HG03045 (cell line): ENCODE data around the gene B3GALT6.

ENCODE experiments used
- ATAC-seq: cut with Tn5 transposase; IDR thresholded peaks from one replicate; pipeline ENCODE4 v1.9.1; 2021; ENCODE audit warnings: mild to moderate bottlenecking, moderate library complexity; ENCODE audit not compliant: unreplicated experiment

B3GALT6 gene

DNA sequence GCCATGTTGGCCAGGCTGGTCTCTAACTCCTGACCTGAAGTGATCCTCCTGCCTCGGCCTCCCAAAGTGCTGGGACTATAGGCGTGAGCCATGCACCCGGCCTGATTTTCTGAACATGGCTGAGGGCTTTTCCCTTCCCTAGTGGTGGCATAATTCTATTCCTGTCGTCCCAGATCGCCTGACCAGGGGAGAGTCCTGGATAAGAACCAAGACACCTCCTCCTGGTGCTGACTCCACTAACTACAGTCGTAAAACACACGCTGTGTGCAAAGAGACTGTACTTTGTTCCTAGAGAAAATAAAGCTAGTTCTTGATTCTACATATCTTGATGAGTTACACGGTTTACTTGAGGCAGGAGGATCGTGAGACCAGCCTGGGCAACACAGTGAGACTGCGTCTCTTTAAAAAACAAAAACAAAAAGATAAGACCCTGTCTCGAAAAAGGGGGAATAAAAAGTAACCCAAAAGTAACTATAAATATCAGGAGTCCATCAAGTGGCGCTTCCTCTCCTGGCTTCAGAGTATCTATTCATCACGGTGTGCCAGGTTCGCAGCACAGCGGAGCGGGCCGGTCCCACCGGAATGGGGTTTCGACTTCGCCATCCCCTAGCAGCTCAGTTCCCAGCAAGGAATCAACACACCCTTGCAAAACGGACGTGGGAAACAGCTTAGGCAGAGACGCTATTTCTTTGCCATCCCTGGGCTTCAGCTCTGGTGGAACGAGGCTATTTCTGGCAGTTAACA is 1.2 kb upstream of the B3GALT6 start:
- ATAC-seq: no peak

- peak; percentile 89 for ATAC-seq
Measured at GRCh38 chr1:1231400-1232207, 433 bp upstream of the B3GALT6 start, which contains the start of gene SDF4. TSS of gene SDF4 (minus strand) at chr1:1232001. CDS start at chr1:1228772, 3,229 bp downstream.

DNA sequence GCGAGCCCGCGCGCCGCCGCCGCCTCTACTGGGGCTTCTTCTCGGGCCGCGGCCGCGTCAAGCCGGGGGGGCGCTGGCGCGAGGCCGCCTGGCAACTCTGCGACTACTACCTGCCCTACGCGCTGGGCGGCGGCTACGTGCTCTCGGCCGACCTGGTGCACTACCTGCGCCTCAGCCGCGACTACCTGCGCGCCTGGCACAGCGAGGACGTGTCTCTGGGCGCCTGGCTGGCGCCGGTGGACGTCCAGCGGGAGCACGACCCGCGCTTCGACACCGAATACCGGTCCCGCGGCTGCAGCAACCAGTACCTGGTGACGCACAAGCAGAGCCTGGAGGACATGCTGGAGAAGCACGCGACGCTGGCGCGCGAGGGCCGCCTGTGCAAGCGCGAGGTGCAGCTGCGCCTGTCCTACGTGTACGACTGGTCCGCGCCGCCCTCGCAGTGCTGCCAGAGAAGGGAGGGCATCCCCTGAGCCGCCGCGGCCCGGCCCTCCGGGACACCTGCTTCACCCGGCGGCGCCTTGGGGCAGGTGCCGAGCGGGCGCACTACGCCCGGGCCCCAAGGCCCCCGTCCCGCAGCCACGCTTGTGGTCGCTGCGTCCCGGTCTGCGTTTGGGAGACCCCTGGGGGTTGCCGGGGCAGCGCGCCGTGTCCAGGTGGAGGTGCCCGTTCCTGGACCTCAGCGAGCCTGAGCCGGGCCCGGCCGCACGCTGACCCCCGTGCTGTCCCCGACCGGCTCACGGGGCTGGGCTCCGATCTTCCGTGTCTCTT is 944 bp downstream of the B3GALT6 start:
- ATAC-seq: no peak

GRCh38 chr1:1233567-1233892 is 1.5 kb downstream of the B3GALT6 start:
- no peak for ATAC-seq

- no peak for ATAC-seq
Measured at GRCh38 chr1:1234180-1234808, 2.3 kb downstream of the B3GALT6 start.

DNA sequence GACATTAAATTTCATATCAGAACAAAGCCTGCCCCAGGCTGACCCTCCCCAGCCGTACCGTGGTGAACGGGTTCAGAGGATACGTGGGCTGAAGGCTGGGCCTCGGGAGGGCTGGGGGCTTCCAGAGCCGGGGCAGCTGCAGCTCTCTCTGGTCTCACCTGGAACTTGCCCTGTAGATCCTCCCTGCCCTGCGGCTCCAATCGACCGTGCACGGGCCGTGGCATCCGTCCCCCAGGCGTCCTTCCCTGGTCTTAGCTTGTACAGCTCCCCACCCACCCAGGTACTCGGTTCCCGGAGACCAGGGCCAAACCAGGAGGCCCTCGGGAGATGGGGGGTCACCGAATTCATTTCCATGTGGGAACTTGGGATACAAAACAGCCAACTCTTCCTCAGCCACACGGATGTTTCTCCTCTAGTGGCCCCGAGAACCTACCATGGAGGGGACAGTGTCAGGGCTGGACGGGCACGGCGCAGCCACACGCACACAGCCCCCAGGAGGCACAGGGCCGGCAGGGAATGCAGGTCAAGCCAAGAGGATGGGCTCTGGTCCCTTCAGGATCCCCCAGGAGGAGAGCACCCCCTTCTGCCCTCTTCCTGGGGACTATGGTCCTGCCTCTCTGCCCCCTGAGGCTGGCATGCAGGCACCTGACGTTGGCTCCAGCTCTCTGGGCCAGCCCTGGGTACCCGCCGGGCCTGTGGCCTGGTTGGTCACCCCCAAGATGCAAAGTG is 3.1 kb downstream of the B3GALT6 start:
- no peak for ATAC-seq

- no peak for ATAC-seq
Measured at GRCh38 chr1:1236176-1236763, 4.2 kb downstream of the B3GALT6 start.

GRCh38 chr1:1236945-1237873 is 5.2 kb downstream of the B3GALT6 start:
- ATAC-seq: no peak

DNA sequence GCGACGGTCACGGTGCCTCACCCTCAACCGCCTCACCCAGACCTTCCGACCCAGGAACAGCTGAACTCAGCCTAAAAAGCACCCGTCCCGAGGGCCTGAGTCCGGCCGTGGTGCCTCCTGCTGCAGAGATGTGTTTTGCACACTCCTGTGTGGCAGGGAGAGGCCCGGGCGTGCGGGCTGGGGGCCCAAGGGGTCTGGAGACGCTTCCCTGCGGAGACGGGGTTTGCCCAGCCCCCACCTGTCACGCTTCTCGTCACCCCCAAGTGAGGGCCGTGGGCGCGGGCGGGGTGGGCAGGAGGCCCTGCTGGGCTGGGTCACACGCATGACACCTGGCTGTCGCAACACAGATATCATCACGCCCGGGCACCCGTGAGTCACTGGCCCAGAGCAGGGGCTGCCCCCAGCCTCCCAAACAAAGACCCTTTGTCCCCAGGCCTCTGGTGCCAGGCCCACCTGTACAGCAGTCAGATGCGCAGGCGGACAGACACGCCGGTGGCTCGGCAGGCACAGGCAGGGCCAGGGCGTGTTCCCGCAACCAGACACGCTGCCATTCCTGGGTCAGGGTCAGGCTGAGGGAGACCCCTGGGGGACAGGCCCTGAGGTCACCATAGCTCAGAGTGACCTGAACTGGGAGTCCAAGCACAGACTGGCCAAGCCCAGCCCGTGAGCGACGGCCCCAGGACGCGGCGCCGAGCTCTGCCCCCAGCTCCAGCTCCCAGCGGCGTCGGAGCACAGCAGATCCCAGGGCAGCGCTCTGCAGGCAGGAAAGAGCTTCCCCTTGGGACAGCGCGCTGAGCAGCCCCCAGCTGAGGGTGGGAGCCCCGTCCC is 6.1 kb downstream of the B3GALT6 start:
- ATAC-seq: no peak

DNA sequence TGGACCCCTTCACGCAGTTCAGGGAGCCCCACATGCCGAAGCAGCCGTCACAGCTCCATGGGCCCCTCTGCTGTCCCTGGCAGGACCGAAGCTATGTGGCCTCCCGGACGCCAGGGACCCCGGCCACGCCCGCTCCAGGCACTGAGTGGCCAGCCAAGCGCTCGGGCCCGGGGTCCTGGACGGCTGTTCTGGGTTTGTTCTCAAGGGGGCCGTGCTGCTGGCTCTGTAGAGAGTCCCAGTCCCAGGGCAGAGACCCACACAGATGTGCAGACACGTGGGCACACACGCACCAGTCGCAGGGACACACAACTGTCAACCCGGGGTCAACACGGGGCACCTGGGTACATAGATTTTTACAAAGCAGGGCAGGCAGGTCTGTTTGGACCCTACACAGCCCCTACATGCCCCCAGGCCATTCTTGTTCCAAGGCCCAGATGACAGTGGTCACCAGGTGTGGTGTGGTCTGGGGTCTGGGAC is 6.7 kb downstream of the B3GALT6 start:
- no peak for ATAC-seq

DNA sequence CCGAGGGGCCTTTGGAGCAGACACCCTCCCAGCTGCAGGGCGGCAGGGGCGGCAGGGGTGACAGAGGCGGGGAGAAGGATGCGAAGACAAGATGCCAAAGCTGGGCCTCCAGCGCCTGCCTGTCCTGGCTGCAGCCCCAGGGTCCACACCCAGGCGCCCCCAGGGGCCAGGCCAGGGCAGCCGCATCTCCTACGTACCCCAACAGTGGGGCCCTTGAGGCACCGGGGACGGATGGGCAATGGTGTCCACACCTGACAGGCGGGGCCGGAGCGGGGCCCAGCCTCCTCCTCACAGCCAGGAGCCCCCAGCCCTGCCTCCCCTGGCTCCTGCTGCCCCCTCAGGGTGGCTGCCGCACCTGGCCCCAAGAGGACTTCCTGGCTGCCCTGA is 7.2 kb downstream of the B3GALT6 start:
- ATAC-seq: no peak

DNA sequence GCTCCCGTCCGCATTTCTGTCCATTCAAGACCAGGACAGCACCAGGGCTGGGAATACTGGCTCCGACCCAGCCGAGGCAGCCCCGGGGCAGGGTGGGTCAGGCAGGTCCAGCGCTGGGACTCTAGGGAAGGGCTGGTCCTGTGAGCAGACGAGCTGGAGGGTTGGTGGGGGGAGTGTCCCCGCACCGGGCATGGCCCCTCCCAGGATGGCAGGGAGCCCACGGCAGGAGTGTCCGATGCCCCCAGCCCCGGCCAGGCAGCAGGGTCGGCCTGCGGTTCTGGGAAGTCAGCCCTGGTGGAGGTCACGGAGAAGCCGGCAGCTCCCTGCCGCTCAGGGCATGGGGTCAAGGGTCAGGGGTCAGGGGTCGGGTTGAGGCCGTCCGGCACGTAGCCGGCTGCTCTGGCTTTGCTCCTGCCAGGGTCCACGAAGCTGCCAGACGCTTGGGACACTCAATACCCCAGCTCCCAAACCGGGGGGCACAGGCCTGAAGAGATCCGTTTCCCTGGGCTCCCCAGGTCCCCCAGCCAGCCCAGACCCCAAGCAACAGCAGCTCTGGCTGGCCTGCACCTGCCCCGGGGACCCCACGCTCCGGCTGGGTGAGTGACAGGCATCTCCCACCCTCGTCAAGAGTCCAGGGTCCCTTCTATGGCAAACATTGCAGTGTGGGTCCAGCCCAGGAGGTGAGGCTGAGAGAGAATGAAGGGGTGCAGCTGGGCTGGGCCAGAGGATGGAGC is 7.7 kb downstream of the B3GALT6 start:
- no peak for ATAC-seq

GRCh38 chr1:1240348-1240732 is 8.3 kb downstream of the B3GALT6 start:
- no peak for ATAC-seq

- no peak for ATAC-seq
Measured at GRCh38 chr1:1240822-1241587, 9.0 kb downstream of the B3GALT6 start.

DNA sequence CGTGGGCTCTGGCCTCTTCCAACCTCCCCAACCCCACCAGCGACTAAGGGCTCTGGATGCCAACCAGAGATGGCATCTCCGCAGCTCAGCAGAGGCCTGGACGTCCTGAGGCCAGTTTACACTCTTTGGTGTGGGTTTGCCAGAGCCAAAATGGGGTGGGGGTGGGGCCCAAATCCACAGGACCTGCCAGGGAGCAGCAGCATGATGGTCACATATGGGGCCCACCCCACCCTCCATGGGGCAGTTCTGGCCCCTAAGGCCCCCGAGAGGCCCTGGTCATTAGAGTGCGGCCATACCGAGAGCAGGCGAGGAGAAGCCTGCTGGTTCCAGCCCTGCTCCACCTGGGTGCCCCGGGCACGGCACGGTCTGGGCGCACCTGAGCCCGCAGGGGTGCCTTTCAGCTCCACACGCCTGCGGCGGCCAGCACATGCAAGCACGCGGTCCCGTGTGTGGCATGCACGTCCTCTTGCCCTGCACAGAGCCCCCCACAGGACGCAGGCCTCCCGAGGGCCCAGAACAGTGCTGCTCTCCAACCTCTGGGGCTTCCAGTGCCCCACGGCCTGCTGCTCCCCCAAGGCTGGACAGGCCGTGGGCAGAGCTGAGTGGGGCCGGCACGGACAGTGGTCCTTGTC is 9.7 kb downstream of the B3GALT6 start:
- no peak for ATAC-seq
